Measurements from ENCODE around the gene SNUPN.

GRCh38 chr15:75653347-75653913 is 27.9 kb upstream of the SNUPN start:
- TF ChIP-seq, protein P1, sequence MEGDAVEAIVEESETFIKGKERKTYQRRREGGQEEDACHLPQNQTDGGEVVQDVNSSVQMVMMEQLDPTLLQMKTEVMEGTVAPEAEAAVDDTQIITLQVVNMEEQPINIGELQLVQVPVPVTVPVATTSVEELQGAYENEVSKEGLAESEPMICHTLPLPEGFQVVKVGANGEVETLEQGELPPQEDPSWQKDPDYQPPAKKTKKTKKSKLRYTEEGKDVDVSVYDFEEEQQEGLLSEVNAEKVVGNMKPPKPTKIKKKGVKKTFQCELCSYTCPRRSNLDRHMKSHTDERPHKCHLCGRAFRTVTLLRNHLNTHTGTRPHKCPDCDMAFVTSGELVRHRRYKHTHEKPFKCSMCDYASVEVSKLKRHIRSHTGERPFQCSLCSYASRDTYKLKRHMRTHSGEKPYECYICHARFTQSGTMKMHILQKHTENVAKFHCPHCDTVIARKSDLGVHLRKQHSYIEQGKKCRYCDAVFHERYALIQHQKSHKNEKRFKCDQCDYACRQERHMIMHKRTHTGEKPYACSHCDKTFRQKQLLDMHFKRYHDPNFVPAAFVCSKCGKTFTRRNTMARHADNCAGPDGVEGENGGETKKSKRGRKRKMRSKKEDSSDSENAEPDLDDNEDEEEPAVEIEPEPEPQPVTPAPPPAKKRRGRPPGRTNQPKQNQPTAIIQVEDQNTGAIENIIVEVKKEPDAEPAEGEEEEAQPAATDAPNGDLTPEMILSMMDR (IDR thresholded peaks at IDR 0.05) = no peak
- TF ChIP-seq POLR2A (IDR thresholded peaks at IDR 0.05) = no peak
- TF ChIP-seq EP300 (IDR thresholded peaks at IDR 0.05) = no peak

Measured in tibial nerve (tissue), 4 donors.